ENCODE results near the gene PRDX3. TPM values are rescaled to one million over a fixed set of nuclear protein-coding genes. Genes with fewer than 3 reads are reported as not detected.

The PRDX3 gene
- total RNA-seq (100 to 1,000 TPM; 306 to 935 (median 443) TPM), polyA plus RNA-seq (100 to 1,000 TPM; 150 to 596 (median 200) TPM)
- long read RNA-seq, donor 1, transcript PRDX3-203 (2 exons, 2,277 nt) = minor isoform, 15 of 741 reads
- long read RNA-seq, donor 1, transcript PRDX3-201 (7 exons, 1,591 nt) = major isoform, 604 of 741 reads
- long read RNA-seq, donor 1, partial matches to known transcripts = 109 of 741 reads
- long read RNA-seq, donor 1, other reads (novel, unspliced or antisense) = 13 of 741 reads
- long read RNA-seq, donor 2, transcript PRDX3-201 (7 exons, 1,591 nt) = major isoform, 624 of 781 reads
- long read RNA-seq, donor 2, transcript PRDX3-203 (2 exons, 2,277 nt) = minor isoform, 19 of 781 reads
- long read RNA-seq, donor 2, partial matches to known transcripts = 118 of 781 reads
- long read RNA-seq, donor 2, other reads (novel, unspliced or antisense) = 20 of 781 reads
- long read RNA-seq, donor 3, transcript PRDX3-201 (7 exons, 1,591 nt) = major isoform, 494 of 593 reads
- long read RNA-seq, donor 3, transcript PRDX3-203 (2 exons, 2,277 nt) = minor isoform, 15 of 593 reads
- long read RNA-seq, donor 3, partial matches to known transcripts = 70 of 593 reads
- long read RNA-seq, donor 3, other reads (novel, unspliced or antisense) = 14 of 593 reads
- long read RNA-seq, donor 4, transcript PRDX3-201 (7 exons, 1,591 nt) = major isoform, 1,054 of 1,100 reads
- long read RNA-seq, donor 4, partial matches to known transcripts = 29 of 1,100 reads
- long read RNA-seq, donor 4, other reads (novel, unspliced or antisense) = 16 of 1,100 reads
- long read RNA-seq, donor 5, transcript PRDX3-201 (7 exons, 1,591 nt) = major isoform, 1,044 of 1,075 reads
- long read RNA-seq, donor 5, partial matches to known transcripts = 10 of 1,075 reads
- long read RNA-seq, donor 5, other reads (novel, unspliced or antisense) = 19 of 1,075 reads
- long read RNA-seq, donor 6, transcript PRDX3-201 (7 exons, 1,591 nt) = major isoform, 438 of 478 reads
- long read RNA-seq, donor 6, partial matches to known transcripts = 14 of 478 reads
- long read RNA-seq, donor 6, other reads (novel, unspliced or antisense) = 25 of 478 reads
- long read RNA-seq, donor 7, transcript PRDX3-203 (2 exons, 2,277 nt) = minor isoform, 16 of 311 reads
- long read RNA-seq, donor 7, transcript PRDX3-201 (7 exons, 1,591 nt) = major isoform, 238 of 311 reads
- long read RNA-seq, donor 7, partial matches to known transcripts = 57 of 311 reads
- long read RNA-seq, donor 7, other reads (novel, unspliced or antisense) = 0 of 311 reads
- long read RNA-seq, donor 8, transcript PRDX3-203 (2 exons, 2,277 nt) = minor isoform, 16 of 892 reads
- long read RNA-seq, donor 8, transcript PRDX3-201 (7 exons, 1,591 nt) = major isoform, 740 of 892 reads
- long read RNA-seq, donor 8, partial matches to known transcripts = 121 of 892 reads
- long read RNA-seq, donor 8, other reads (novel, unspliced or antisense) = 15 of 892 reads
- long read RNA-seq, donor 9, transcript PRDX3-203 (2 exons, 2,277 nt) = minor isoform, 13 of 573 reads
- long read RNA-seq, donor 9, transcript PRDX3-201 (7 exons, 1,591 nt) = major isoform, 469 of 573 reads
- long read RNA-seq, donor 9, partial matches to known transcripts = 84 of 573 reads
- long read RNA-seq, donor 9, other reads (novel, unspliced or antisense) = 7 of 573 reads
- long read RNA-seq, donor 10, transcript PRDX3-201 (7 exons, 1,591 nt) = major isoform, 238 of 292 reads
- long read RNA-seq, donor 10, transcript PRDX3-203 (2 exons, 2,277 nt) = minor isoform, 6 of 292 reads
- long read RNA-seq, donor 10, partial matches to known transcripts = 48 of 292 reads
- long read RNA-seq, donor 10, other reads (novel, unspliced or antisense) = 0 of 292 reads

DNA sequence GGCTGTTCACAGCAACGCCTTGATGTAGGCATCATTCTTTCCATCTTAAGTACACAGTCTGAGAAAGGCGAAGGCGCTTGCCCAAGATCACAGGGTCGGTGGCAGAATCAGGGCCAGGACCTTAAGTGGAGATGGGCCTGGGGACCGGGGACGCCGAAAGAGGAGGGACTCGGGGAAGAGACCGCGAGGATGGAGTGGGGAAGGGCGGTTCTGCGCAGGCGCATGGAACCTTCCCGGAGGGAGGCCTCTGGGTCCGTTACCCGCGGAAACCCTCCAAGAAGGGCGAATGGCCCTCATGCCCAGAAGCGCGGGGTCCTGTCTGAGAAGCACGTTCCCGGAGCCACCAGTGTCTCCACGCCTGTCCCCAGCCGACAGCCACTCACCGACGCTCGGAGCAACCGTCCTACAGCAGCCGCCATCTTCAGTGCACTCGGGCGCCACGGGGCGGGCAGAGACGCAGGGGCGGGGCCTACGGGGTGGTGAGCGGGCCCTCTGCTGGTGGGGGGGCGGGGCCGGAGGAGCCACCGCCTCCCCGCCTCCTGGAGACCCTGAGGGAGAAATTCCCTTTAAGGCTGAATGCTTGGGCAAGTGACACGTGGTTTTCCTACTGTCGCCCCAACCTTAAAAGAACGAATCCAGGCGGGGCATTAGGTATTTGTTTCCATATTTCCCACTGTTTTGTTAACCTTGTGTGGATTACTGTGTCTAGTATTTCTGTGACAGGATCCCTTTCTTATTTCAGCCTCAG lies at the start of gene PRDX3:
Gene PRDX3, minus strand, starts transcription at position 441 of the 748 bp plus-strand sequence. Its CDS starts 22 bp downstream, at position 419.
- H3K4me1 ChIP-seq (replicated peaks in 1 of 2) = peaks cover 10 to 37% of the 10 kb centered on the region in 2 donors
- peak within 1 kb of the TSS; percentile 47 to 98 (median 85) for H3K27ac ChIP-seq
- peaks cover 0 to 10% of the 10 kb centered on the region in 2 donors for H3K36me3 ChIP-seq (replicated peaks in 1 of 2)
- peak; percentile 90 to 95 (median 94) for DNase-seq
- no peaks in the 10 kb centered on the region for H3K9me3 ChIP-seq (replicated peaks in 1 of 3)
- 0 to 1% (median 0%) methylated on average over 18 to 45 of the region's 45 CpGs for WGBS, 4 donors
- intact Hi-C loops (cut with DNase I) = no loop called here
- H3K4me3 ChIP-seq = peak within 1 kb of the TSS; percentile 20 to 89 (median 61)
- TF ChIP-seq, protein P1, sequence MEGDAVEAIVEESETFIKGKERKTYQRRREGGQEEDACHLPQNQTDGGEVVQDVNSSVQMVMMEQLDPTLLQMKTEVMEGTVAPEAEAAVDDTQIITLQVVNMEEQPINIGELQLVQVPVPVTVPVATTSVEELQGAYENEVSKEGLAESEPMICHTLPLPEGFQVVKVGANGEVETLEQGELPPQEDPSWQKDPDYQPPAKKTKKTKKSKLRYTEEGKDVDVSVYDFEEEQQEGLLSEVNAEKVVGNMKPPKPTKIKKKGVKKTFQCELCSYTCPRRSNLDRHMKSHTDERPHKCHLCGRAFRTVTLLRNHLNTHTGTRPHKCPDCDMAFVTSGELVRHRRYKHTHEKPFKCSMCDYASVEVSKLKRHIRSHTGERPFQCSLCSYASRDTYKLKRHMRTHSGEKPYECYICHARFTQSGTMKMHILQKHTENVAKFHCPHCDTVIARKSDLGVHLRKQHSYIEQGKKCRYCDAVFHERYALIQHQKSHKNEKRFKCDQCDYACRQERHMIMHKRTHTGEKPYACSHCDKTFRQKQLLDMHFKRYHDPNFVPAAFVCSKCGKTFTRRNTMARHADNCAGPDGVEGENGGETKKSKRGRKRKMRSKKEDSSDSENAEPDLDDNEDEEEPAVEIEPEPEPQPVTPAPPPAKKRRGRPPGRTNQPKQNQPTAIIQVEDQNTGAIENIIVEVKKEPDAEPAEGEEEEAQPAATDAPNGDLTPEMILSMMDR (IDR thresholded peaks at IDR 0.05) = peak in 2 of 6 experiments; percentile 3 to 15
- peak; percentile 66 to 67 for TF ChIP-seq POLR2A (IDR thresholded peaks at IDR 0.05)
- no peaks in the 10 kb centered on the region for H3K27me3 ChIP-seq

DNA sequence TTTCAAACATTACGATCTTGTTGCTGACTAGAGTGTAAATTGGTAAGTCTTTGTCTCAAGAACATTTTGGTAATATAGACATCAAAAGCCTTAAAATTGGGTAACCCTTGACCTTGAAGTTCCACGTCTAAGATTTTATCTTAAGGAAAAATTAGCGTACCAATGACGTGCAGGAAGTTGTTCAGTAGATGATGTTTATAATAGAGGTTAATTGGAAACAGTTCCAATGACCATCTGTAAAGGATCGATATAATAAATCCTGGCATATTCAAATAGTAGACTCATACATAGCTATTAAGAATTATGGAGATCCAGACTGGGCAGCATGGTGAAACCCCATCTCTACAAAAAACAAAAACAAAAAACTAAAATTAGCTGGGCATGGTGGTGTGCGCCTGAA lies 49.2 kb upstream of the PRDX3 start:
- no peaks in the 10 kb centered on the region for H3K9me3 ChIP-seq (replicated peaks in 1 of 3)
- H3K36me3 ChIP-seq (replicated peaks in 1 of 2) = no peaks in the 10 kb centered on the region
- H3K4me1 ChIP-seq (replicated peaks in 1 of 2) = peaks cover 4 to 19% of the 10 kb centered on the region in 2 donors
- no peak overlapping the region for H3K27ac ChIP-seq
- H3K4me3 ChIP-seq = no peak overlapping the region
- intact Hi-C loops (cut with DNase I) = no loop called here
- H3K27me3 ChIP-seq = no peaks in the 10 kb centered on the region
- DNase-seq = no peak
- WGBS, 4 donors = 74 to 85% (median 81%) methylated on average over 6 of the region's 6 CpGs
- TF ChIP-seq POLR2A (IDR thresholded peaks at IDR 0.05) = no peak
- TF ChIP-seq, protein P1 (IDR thresholded peaks at IDR 0.05) = no peak

DNA sequence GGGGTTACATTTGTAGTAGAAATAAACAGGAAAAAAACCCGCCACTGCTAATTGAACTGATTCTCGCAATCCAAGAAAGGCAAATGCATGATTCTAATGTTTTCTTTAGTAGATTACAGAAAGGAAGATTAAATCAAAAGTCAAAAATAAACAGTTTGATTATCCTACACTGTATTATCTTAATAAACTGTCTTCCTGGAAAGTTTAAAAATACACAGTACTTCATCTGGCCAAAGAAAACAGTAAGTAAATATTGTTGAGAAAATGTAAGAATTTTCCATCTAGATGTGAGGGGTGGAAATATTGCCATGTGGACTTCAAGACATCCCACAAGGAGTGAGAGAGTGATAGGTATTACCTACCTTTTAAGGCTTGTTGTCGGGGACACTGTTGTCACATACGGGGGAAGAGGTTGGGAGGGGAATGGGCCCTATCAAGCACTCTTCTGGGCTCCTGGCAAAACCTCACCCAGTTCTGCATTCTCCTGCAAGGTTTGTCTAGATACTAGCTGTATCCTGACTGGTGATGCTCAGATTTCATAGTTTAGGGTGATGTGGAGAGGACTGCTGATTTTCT lies 46.6 kb upstream of the PRDX3 start:
- intact Hi-C loops (cut with DNase I) = no loop called here
- Histone ChIP-seq H3K4me3 (no peak overlapping the region), H3K27me3 (no peaks in the 10 kb centered on the region), H3K27ac (peak overlapping the region in 1 of 5 donors; percentile 49), H3K4me1 (replicated peaks in 1 of 2) (peaks cover 14 to 39% of the 10 kb centered on the region in 2 donors), H3K36me3 (replicated peaks in 1 of 2) (no peaks in the 10 kb centered on the region), H3K9me3 (replicated peaks in 1 of 3) (no peaks in the 10 kb centered on the region)
- 72 to 80% (median 75%) methylated on average over 4 of the region's 4 CpGs for WGBS, 4 donors
- TF ChIP-seq, protein P1 (IDR thresholded peaks at IDR 0.05) = no peak
- no peak for TF ChIP-seq POLR2A (IDR thresholded peaks at IDR 0.05)
- no peak for DNase-seq

Data from adrenal gland (tissue), 19 donors.